PC-9 (cell line): ENCODE data around the gene PIWIL4.

Experiments used
- EZH2 ChIP-seq: fragments of 200-600 bp; sonication (generic); IDR thresholded peaks from 2 replicates; pipeline ENCODE4 v1.8.0; 2017; ENCODE audit warnings: antibody characterized with exemption, low read depth
- TF ChIP-seq, protein P1 (sequence below): fragments of 200-600 bp; sonication (generic); conservative IDR thresholded peaks from 2 replicates; pipeline ENCODE4 v1.6.1; 2017; ENCODE audit warnings: mixed run types, antibody characterized with exemption, mild to moderate bottlenecking, moderate library complexity

DNA sequence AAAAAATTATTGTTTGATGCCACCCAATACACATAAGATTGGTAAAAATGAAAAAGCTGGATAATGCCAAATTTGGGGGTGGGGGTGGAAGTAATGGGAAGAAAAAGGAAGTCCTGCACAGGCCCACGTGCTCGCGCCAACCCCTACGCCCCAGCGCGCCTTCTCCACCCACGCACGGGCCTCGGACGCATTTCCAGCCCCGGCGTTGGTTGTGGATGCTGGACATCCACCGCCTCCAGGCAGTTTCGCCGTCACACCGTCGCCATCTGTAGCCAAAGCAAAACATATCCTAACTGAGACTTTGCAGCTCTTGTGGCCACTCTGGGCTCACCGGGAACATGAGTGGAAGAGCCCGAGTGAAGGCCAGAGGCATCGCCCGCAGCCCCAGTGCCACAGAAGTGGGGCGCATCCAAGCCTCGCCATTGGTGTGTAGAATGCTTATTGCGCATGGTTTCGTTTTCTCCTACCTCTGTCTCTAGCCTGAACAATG, at the start of gene PIWIL4:
- TF ChIP-seq, protein P1, sequence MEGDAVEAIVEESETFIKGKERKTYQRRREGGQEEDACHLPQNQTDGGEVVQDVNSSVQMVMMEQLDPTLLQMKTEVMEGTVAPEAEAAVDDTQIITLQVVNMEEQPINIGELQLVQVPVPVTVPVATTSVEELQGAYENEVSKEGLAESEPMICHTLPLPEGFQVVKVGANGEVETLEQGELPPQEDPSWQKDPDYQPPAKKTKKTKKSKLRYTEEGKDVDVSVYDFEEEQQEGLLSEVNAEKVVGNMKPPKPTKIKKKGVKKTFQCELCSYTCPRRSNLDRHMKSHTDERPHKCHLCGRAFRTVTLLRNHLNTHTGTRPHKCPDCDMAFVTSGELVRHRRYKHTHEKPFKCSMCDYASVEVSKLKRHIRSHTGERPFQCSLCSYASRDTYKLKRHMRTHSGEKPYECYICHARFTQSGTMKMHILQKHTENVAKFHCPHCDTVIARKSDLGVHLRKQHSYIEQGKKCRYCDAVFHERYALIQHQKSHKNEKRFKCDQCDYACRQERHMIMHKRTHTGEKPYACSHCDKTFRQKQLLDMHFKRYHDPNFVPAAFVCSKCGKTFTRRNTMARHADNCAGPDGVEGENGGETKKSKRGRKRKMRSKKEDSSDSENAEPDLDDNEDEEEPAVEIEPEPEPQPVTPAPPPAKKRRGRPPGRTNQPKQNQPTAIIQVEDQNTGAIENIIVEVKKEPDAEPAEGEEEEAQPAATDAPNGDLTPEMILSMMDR = no peak
- TF ChIP-seq EZH2 = no peak
